Epithelial cell of esophagus (primary cell): ENCODE results near the gene PIGZ.

Source experiments
- DNase-seq: peaks from one replicate; pipeline ENCODE4 v3.0.0; 2010; ENCODE audit warnings: low read depth
- H3K4me3 ChIP-seq: 2 replicates; pipeline ENCODE4 v1.5.1; 2011; ENCODE audit warnings: mild to moderate bottlenecking, low read length, control low read depth
- TF ChIP-seq, protein P1 (sequence below): IDR thresholded peaks from 2 replicates; pipeline ENCODE4 v1.5.1; 2011; ENCODE audit warnings: low read depth, mild to moderate bottlenecking, low read length, control low read depth, inconsistent platforms; ENCODE audit not compliant: insufficient read depth; ENCODE audit errors: missing control alignments

Gene PIGZ

DNA sequence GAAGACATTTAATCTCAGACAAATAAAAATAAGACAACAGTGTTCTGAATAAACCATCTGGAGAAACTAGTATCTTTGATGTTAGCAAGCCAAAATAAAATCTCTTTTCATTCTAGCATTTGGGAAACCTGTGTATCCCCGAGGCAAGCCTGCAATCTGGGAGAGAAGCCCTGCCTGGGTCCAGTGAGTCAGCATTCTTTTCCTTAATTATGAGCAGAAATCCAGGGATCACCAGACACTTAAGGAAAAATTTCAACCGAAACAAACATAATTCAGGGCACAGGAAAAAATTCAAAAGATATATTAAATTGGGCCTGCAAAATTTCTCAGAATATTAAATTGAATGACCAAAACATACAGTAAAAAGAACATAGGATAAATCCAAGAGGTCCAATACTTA lies 30.5 kb downstream of the PIGZ start:
- H3K4me3 ChIP-seq: no peak overlapping the region
- no peak for DNase-seq
- TF ChIP-seq, protein P1, sequence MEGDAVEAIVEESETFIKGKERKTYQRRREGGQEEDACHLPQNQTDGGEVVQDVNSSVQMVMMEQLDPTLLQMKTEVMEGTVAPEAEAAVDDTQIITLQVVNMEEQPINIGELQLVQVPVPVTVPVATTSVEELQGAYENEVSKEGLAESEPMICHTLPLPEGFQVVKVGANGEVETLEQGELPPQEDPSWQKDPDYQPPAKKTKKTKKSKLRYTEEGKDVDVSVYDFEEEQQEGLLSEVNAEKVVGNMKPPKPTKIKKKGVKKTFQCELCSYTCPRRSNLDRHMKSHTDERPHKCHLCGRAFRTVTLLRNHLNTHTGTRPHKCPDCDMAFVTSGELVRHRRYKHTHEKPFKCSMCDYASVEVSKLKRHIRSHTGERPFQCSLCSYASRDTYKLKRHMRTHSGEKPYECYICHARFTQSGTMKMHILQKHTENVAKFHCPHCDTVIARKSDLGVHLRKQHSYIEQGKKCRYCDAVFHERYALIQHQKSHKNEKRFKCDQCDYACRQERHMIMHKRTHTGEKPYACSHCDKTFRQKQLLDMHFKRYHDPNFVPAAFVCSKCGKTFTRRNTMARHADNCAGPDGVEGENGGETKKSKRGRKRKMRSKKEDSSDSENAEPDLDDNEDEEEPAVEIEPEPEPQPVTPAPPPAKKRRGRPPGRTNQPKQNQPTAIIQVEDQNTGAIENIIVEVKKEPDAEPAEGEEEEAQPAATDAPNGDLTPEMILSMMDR: no peak

DNA sequence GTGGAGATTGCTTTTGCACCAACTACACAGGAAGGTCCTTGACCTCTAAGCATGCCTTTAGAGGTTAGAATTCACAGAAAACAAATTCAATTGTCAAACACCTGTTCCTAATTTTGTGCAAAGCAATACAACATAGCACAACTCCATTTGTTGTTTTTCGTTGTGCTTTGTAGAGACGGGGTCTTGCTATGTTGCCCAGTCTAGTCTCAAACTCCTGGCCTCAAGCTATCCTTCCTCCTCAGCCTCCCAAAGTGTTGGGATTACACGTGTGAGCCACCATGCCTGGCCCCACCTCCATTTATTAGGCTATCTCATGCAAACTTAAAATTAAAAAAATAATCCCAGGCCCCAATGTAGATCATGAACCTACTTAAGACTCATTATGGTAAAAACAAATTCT lies 32.3 kb downstream of the PIGZ start:
- no peak for DNase-seq
- no peak overlapping the region for H3K4me3 ChIP-seq
- TF ChIP-seq, protein P1: no peak

DNA sequence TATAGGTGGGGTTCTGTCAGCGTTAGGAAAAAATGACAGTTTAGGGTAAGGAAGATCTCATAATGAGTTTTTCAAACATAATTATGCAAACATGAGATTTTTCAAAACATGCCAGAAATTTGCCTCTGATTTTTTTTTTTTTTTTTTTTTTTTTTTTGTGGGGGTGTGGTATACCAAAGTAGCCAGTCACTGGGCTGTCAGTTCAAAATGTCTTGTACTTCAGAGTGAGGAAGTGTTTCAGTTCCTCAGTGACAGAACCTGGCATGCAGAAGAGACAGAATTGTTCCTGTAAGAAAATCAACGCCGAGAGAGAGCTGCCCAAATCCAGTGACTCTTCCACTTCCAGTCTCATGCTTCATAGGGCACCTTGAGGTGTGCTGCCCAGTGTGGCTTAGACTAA lies 36.0 kb downstream of the PIGZ start:
- TF ChIP-seq, protein P1: no peak
- H3K4me3 ChIP-seq: no peak overlapping the region
- DNase-seq: no peak

GRCh38 chr3:196931828-196932587 lies 36.6 kb downstream of the PIGZ start:
- no peak for DNase-seq
- H3K4me3 ChIP-seq: no peak overlapping the region
- TF ChIP-seq, protein P1: no peak

DNA sequence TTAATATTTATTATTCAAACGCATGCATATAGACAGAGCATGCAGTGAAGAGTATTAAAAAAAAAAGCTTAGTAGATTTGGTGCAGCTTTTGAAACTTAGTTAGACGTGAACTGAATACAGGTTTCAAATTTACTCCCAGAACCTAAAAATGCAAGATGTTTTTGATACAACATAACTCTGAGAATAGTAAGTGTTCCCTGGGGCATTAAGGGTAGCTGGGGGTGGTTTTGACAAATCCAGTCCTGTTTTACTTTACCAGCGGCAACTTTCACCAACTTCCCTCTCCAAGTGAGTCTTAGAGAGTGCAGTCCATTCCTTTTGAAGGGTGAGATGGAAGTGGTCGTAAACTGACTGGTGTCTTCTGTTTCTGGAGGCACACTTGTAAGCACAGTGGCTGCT lies 37.5 kb downstream of the PIGZ start:
- H3K4me3 ChIP-seq: no peak overlapping the region
- no peak for DNase-seq
- TF ChIP-seq, protein P1: no peak

DNA sequence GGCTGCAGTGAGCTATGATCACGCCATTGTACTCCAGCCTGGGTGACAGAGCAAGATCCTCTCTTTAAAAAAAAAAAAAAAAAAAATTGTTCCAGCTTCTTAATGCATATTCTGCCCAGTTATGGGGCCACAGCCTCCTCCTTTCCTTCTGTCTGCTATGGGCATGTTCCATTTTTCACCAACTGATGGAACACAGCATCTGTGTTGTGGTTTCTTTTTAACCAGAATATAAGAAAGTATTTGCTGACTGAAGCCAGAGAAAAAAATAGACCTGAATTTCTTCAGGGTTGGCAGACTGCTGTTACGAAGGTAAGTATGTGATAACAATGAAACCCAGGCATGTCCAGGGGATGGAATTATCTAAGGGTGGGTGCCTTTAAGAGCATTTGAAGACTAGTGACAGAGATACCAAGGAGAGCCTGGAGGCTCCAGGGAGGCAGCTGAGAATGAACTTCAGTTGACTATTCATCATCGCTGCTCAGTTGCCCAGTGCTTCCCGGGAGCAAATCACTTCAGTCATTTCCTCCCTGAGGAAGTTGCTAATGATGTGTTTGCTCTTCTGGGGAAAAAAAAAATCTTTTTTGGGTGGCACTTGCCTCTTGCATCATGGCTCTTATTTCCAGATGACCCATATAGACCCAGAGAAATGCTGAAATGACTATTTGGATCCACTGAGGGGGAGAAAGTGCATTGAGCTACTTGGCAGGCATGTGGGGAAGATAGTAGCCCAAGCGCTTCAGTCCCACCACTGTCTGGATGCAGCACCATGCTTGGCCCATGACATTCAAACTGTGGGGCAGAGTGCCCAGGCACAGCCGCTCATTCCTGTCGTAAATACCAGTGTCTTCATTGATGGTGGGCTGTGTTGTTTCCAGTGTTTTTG lies 40.8 kb downstream of the PIGZ start:
- TF ChIP-seq, protein P1: no peak
- no peak for DNase-seq
- no peak overlapping the region for H3K4me3 ChIP-seq
